ENCODE data around the gene AKT1S1. TPM values are rescaled to one million over a fixed set of nuclear protein-coding genes. Genes with fewer than 3 reads are reported as not detected.

The AKT1S1 gene
- total RNA-seq, 4 donors from 2014 or later: 2.6 to 26.7 (median 5.9) TPM

DNA sequence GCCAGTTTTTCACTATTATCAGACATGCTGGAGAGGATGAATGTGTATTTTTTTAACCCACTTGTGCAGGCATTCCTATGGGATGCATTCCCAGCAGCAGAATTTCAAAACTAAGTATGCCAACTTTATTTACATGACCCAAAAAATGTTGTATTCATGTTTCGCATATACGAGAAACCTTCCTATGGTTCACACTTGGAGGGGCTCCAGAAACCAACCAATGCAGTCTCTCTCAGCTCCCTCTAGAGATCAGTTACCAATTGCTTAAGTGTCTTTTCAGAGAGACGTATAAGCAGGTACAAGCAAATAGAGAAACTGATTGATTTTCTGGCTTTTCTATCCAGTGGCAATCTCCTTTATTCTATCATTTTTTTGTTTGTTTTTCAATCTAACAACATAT, 31.7 kb downstream of the AKT1S1 start:
- no peak overlapping the region for H3K27ac ChIP-seq

DNA sequence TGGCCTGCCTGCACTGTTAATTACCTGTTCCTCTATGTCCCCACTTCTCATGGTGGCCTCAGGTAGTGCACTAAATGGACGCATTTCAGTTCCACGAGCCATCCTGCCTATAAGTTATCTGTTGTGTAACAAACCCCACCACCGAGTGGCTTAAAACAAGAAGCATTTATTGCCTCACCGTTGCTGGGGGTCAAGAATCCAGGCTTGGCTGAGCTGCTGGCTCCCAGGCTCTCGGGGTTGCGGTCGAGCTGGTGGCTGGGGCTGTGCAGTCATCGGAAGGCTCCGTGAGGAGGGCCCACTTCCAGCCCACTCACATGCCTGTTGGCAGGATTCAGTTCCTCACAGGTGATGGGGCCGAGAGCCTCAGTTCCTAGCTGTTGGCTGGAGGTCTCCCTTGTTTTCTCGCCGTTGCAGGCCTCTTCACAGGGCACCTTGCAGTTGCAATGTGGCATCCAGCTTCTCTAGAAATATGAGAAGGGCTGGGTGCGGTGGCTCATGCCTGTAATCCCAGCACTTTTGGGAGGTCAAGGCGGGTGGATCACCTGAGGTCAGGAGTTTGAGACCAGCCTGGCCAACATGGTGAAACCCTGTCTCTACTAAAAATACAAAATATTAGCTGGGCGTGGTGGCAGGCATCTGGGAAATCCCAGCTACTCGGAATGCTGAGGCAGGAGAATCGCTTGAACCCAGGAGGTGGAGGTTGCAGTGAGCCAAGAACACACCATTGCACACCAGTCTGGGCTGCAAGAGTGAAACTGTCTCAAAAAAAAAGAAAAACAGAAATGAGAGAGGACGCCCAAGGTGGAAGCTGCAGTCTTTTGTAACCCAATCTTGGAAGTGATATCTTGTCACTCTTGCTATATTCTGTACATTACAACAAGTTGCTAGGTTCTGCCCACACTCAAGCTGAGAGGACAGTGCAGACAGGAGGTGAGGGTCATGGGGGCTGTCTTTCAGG, 32.7 kb downstream of the AKT1S1 start:
- no peaks in the 10 kb centered on the region for H3K9me3 ChIP-seq
- no peak overlapping the region for H3K4me3 ChIP-seq
- no peak overlapping the region for H3K27ac ChIP-seq
- intact Hi-C loops (cut with DNase I; ENCODE audit: low total_unique reads): no loop called here
- TF ChIP-seq, protein P1, sequence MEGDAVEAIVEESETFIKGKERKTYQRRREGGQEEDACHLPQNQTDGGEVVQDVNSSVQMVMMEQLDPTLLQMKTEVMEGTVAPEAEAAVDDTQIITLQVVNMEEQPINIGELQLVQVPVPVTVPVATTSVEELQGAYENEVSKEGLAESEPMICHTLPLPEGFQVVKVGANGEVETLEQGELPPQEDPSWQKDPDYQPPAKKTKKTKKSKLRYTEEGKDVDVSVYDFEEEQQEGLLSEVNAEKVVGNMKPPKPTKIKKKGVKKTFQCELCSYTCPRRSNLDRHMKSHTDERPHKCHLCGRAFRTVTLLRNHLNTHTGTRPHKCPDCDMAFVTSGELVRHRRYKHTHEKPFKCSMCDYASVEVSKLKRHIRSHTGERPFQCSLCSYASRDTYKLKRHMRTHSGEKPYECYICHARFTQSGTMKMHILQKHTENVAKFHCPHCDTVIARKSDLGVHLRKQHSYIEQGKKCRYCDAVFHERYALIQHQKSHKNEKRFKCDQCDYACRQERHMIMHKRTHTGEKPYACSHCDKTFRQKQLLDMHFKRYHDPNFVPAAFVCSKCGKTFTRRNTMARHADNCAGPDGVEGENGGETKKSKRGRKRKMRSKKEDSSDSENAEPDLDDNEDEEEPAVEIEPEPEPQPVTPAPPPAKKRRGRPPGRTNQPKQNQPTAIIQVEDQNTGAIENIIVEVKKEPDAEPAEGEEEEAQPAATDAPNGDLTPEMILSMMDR (IDR thresholded peaks at IDR 0.05): no peak
- no peak for TF ChIP-seq POLR2A (IDR thresholded peaks at IDR 0.05)
- no peaks in the 10 kb centered on the region for H3K27me3 ChIP-seq
- no peaks in the 10 kb centered on the region for H3K4me1 ChIP-seq
- no peak for DNase-seq
- H3K36me3 ChIP-seq: no peaks in the 10 kb centered on the region

More for the DNA sequence above, 31.7 kb downstream of the AKT1S1 start:
- intact Hi-C loops (cut with DNase I; ENCODE audit: low total_unique reads): no loop called here
- Histone ChIP-seq H3K36me3 (no peaks in the 10 kb centered on the region), H3K27me3 (no peaks in the 10 kb centered on the region), H3K9me3 (no peaks in the 10 kb centered on the region), H3K4me1 (no peaks in the 10 kb centered on the region), H3K4me3 (no peak overlapping the region)
- no peak for DNase-seq
- TF ChIP-seq POLR2A (IDR thresholded peaks at IDR 0.05): no peak
- TF ChIP-seq, protein P1 (IDR thresholded peaks at IDR 0.05): no peak

DNA sequence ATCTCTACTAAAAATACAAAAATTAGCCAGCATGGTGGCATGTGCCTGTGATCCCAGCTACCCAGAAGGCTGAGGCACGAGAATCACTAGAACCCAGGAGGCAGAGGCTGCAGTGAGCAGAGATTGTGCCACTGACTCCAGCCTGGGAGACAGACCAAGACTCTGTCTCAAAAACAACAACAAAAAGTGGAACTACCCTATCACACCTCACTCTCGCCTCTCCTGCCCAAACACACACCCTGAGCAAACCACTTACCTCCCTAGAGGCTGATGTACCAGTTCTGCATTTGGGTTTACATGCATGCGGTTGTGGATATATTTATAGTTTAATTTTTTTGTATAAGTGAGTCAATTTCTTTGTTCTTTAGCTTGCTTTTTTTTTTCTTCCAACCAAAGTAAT, 33.9 kb downstream of the AKT1S1 start:
- Histone ChIP-seq H3K4me3 (no peak overlapping the region), H3K36me3 (no peaks in the 10 kb centered on the region), H3K9me3 (no peaks in the 10 kb centered on the region), H3K4me1 (no peaks in the 10 kb centered on the region), H3K27ac (no peak overlapping the region), H3K27me3 (no peaks in the 10 kb centered on the region)
- TF ChIP-seq POLR2A (IDR thresholded peaks at IDR 0.05): no peak
- intact Hi-C loops (cut with DNase I; ENCODE audit: low total_unique reads): no loop called here
- no peak for DNase-seq

DNA sequence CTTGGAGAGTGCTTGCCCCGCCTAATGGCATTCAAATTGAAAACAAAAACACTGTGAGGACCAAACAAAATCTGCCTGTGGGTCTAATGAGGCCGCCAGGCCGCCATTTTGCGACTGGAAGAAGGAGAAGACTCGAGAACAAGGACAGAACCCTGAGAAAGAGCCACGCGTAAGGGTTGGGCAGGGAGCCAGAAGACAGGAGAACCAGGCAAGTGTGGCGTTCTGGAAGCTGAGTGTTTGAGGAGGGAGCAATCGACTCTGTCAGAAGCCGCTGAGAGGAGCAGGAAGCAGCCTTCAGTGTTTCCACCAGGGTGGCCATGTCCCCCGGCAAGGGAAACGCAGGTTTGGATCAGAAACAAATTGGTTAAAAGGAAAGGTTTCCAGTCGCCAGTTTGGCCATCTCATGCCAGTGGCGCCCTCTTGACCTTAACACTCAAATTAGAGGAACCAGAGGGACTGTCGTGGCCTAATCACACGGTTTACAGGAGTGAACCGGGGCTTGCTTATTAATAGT, 36.4 kb downstream of the AKT1S1 start:
- intact Hi-C loops (cut with DNase I; ENCODE audit: low total_unique reads): no loop called here
- no peak overlapping the region for H3K27ac ChIP-seq
- no peak for DNase-seq
- H3K4me1 ChIP-seq: no peaks in the 10 kb centered on the region
- no peak overlapping the region for H3K4me3 ChIP-seq
- TF ChIP-seq, protein P1 (IDR thresholded peaks at IDR 0.05): no peak
- no peak for TF ChIP-seq POLR2A (IDR thresholded peaks at IDR 0.05)
- no peaks in the 10 kb centered on the region for H3K36me3 ChIP-seq
- no peaks in the 10 kb centered on the region for H3K9me3 ChIP-seq
- no peaks in the 10 kb centered on the region for H3K27me3 ChIP-seq

DNA sequence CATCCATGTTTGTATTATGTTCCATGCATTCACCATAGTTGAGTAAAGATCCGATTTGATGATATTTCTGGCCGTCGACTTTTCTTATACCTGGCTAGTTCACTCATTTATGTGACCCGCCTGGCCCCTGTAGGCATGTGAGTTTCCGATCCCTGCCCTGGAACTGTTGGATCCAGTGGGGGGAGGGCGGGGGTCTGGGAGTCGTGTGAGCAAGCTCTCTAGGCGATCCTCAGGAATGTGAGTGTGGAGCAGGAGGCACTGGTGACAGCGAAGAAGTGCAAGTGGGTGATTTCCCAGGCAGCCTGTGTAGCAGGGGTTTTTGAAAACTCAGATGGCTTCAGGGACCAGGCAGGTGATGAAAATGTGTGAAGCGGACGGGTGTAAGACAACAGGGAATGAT, 36.8 kb downstream of the AKT1S1 start:
- Histone ChIP-seq H3K36me3 (no peaks in the 10 kb centered on the region), H3K27me3 (no peaks in the 10 kb centered on the region)
- intact Hi-C loops (cut with DNase I; ENCODE audit: low total_unique reads): no loop called here

More for the DNA sequence above, 36.8 kb downstream of the AKT1S1 start:
- no peak for TF ChIP-seq POLR2A (IDR thresholded peaks at IDR 0.05)
- TF ChIP-seq, protein P1 (IDR thresholded peaks at IDR 0.05): no peak
- no peak overlapping the region for H3K27ac ChIP-seq
- DNase-seq: no peak
- no peak overlapping the region for H3K4me3 ChIP-seq
- H3K4me1 ChIP-seq: no peaks in the 10 kb centered on the region
- no peaks in the 10 kb centered on the region for H3K9me3 ChIP-seq
